HTR-8/SVneo (cell line): ENCODE data around the gene RABIF.
"Not testable (repeated sequence)": the region's sequence is repeated elsewhere in the genome, so short reads cannot be mapped to it uniquely, and the experiment has no call there.

Source experiments
- DNase-seq: peaks from one replicate; pipeline ENCODE4 v3.0.0; 2011; ENCODE audit warnings: low spot score, mixed read lengths; ENCODE audit not compliant: insufficient read length
- FAIRE-seq: peaks from 2 replicates; lab custom pipeline; 2011; peaks lifted over from hg19 to GRCh38; lab: Jason Lieb, UNC

RABIF gene

DNA sequence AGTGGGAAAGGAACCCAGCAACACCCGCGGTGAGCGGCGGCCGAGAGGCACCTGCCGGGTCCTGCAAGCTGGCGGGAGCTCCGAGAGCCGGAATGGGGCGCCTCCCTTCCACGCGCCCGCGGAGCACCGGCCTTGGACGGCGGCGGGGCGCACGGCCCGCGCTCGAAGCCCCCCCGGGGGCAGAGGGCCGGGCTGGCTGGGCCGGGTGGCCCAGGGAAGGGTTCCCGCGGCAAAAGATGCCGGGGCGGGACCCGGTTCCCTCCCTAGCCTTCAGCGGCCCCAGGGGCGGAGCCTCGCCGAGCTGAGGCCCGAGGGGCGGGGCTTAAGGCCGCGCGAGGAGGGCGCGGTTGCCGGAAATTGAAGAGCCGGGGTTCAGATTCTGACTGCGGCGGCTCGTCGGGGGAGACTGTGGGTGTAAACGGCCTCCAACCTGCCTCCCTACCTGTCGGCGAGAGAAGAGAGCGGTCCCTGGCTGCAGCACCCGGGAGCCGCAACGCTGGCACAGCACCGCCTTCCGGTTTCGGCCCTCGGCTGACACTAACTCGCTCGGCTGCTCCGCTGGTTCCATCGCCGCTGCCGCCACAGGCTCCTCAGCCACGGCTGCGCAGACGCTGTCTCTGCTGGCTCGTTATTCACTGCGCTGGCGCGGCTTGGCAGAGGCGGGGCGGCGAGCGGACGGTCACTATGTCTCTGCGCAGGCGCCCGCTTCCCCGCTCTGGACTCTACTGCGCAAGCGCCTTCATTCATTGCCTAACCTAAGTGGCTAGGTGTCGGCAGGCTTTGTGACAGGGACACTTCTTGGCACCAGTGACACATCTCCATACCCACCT is at the start of gene RABIF:
Gene RABIF, minus strand, starts transcription at position 619 of the 830 bp plus-strand sequence. Its CDS starts 51 bp downstream, at position 568.
- FAIRE-seq, result peak; percentile 90
- DNase-seq, result peak; percentile 98

DNA sequence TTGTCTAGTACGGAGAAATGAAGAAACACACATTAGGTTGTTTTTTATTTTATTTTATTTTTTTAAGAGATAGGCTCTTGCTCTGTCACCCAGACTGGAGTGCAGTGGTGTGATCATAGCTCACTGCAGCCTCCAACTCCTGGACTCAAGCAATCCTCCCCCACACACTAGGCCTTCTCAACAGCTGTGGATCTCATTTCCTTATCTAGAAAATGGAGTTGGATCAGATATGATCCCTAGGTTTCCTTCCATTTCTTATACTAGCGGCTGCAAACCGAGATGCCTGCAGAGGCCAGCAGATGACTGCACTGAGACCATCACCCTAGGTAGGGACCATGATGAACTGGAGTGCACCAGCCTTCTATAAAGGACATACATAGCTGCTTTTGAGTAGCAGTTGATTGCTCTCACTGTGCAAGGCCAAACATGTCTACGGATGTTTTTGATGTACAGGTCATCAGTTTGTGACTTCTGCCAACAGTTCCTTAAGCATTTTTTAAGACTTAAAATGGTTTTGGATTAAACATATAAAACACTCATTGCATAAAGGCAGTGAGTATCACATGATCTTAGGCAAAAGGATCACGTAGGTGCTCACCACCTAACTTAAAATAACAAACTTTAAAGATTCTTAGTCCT is 49.5 kb upstream of the RABIF start:
- no peak for FAIRE-seq

DNA sequence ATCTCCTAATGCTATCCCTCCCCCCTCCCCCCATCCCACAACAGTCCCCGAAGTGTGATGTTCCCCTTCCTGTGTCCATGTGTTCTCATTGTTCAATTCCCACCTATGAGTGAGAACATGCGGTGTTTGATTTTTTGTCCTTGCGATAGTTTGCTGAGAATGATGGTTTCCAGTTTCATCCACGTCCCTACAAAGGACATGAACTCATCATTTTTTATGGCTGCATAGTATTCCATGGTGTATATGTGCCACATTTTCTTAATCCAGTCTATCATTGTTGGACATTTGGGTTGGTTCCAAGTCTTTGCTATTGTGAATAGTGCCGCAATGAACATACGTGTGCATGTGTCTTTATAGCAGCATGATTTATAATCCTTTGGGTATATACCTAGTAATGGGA is 47.5 kb upstream of the RABIF start:
- not testable (repeated sequence) for DNase-seq, FAIRE-seq

More for the DNA sequence above, 49.5 kb upstream of the RABIF start:
- DNase-seq, result no peak

DNA sequence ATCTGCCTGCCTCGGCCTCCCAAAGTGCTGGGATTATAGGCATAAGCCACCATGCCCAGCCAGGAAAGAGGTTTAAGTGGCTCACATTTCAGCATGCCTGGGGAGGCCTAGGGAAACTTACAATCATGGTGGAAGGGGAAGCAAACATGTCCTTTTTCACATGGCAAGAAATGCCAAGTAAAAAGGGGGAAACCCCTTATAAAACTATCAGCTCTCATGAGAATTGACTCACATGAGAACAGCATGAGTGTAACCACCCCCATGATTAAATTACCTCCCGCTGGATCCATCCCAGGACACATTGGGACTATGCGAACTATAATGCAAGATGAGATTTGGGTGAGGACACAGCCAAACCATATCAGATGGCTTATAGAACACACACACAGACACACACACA is 46.9 kb upstream of the RABIF start:
- FAIRE-seq (no peak), DNase-seq (no peak)

DNA sequence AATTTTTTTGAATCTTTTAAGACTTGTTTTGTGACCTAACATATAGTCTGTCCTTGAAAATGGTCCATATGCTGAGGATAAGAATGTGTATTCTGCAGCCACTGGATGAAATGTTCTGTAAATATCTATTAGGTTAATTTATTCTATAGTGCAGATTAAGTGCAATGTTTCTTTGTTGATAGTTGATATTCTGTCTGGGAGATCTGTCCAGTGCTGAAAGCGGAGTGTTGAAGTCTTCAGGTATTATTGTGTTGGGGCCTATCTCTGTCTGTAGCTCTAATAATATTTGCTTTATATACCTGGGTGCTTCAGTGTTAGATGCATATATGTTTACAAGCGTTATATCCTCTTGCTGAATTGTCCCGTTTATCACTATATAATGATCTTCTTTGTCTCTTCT is 45.8 kb upstream of the RABIF start:
- DNase-seq (no peak), FAIRE-seq (no peak)

DNA sequence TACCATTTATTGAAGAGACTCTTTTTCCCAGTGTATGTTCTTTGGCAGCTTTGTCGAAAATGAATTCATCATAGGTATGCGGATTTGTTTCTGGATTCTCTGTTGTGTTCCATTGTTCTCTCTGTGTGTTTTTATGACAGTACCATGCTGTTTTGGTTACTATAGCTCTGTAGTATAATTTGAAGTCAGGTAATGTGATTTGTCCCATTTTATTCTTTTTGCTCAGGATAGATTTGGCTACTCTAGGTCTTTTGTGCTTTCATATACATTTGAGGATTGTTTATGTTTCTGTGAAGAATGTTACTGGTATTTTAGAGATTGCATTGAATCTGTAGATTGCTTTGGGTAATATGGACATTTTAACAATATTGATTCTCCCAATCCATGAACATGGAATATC is 43.5 kb upstream of the RABIF start:
- DNase-seq (no peak), FAIRE-seq (no peak)

DNA sequence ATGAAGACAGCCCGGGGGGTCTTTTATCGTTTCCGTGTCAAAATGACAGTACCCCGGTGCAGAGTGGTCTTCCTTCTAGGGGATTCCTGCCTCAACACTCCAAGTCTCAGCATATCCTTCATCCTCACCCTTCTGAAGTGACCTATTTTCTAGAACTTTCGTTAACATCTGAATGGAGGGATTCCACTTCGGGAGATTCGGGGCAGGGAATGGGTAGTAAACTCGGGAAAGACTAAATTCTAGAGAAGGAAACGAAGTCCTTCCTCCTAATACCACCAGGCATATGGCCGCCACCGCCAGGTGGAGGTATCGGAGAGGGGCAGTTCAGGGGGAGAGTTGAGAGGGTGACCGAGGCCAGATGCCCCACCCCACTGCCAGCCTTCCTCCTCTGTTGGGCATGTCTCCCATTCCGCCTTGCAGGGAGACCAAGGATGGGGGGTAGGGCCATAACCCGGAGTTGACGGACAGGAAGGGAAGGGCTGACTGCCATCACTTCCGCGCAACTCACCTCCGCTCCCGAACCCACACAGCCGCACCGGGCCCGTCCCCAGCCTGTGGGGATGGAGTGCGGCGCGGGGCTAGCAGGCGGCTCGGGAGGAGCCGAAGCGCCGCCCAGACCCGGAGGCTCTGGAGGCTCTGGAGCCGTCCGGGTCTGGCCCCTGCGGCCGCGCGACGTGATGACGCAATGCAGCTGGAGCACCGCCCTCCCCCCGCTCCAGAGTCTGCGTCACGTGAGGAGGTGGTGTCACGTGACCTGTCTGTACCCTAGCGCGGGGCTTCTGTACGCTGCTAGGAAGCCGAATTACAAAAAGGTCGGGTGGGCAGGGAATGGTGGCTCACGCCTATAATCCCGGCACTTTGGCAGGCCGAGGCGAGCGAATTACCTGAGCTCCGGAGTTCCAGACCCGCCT is 37.9 kb upstream of the RABIF start, which contains the start of gene KLHL12:
Gene KLHL12, minus strand, starts transcription at position 654 of the 911 bp plus-strand sequence. CDS start 2,072 bp downstream, outside the sequence.
- peak; percentile 97 for DNase-seq

DNA sequence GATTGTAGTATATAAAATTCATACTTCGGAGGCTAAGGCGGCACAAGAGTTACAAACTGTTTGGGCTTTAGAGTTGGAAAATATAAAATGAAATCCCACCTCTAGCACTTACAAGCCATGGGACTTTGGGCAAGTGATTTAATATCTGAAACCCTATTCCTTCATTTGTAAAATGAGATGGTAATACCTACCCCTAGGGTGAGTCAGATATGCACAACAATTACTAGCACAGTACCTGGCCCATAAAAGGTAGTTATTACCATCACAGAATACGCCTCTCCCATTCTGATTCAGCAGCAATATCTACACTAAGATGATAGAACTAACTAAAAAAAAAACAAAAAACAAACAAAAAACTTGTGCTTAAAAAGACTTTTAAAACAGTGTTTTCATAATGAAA is 34.6 kb upstream of the RABIF start:
- no peak for FAIRE-seq
- DNase-seq, result no peak

More for the DNA sequence above, 37.9 kb upstream of the RABIF start, which contains the start of gene KLHL12:
- FAIRE-seq, result peak; percentile 93

DNA sequence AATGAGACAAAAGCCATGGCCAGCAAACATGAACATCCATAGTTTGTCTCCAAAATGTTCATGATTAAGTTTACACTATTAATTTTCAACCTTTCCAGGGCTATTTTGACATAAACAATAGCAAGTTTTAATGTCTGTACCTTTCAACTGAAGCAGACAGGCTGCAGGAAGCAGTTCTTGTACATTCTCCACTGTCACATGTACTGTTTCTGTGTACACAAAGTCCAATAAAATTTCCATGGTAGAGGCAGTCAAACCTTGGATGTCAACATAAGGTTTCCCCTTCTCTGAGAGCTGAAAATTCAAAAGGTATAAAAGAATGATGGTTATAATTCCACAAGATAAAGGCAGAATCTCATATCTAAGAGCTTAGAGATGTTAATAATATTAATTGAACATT is 30.7 kb upstream of the RABIF start:
- FAIRE-seq, result no peak
- DNase-seq, result no peak

DNA sequence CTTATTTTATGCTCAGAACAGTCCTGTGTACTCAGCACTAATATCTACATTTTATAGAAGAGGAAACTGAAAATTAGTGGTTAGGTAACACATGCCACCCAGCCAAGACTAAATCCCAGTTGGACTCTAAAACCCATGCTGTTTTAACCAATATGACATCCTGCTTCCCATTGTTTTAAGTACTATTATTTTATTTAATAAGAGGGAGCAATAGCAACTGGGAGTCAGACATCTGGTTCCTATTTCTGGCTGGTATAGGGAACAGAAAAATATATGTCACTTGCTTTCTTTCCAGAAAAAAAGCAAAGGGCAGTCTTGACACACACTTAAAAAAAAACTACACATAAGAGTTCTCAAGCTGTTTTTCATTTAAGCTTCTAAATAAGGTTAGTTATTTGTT is 26.2 kb upstream of the RABIF start:
- DNase-seq, result no peak
- FAIRE-seq, result no peak

DNA sequence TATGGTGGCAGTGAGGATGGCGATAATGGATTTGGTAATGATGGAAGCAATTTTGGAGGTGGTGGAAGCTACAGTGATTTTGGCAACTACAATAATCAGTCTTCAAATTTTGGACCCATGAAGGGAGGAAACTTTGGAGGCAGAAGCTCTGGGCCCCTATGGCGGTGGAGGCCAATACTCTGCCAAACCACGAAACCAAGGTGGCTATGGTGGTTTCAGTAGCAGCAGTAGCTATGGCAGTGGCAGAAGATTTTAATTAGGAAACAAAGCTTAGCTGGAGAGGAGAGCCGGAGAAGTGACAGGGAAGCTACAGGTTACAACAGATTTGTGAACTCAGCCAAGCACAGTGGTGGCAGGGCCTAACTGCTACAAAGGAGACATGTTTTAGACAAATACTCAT is 23.5 kb upstream of the RABIF start:
- not testable (repeated sequence) for DNase-seq, FAIRE-seq

DNA sequence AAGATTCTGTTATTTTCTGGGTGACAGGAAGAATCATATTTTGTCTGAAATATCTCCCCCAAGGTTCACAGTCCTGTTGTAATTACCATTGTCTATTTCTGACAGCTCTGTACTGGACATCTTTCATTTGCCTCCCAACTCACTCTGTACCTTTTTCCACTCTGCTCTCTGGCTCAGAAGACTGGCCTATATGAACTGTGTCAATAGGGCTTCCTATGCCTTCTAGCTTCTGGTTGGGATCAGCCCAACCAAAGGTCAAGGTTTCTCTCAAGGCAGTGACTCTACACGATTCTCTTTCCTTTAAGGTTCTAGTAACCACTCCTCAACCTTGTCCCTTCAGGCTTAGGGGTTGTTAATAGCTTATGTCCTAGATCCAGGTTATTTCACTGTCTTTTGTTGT is 20.5 kb upstream of the RABIF start:
- no peak for DNase-seq
- no peak for FAIRE-seq

DNA sequence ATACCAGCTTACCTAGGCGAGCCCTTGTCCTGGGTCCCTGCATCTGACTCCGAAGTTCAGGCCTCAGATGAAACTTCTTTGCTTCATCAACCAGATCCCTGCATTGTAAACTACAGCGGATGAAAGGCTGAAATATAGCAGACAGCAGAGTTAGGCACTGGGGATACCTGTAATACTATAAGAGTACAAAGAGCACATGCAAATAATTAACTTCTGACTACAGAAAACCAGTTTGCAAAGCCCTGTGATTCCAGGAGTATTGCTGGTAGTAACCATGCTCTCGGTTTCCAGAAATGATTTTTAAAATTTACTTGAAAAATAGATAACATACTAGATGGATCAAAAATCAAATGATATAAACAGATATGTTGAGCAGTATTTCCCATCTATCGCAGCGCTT is 20.0 kb upstream of the RABIF start:
- DNase-seq, result no peak
- no peak for FAIRE-seq

DNA sequence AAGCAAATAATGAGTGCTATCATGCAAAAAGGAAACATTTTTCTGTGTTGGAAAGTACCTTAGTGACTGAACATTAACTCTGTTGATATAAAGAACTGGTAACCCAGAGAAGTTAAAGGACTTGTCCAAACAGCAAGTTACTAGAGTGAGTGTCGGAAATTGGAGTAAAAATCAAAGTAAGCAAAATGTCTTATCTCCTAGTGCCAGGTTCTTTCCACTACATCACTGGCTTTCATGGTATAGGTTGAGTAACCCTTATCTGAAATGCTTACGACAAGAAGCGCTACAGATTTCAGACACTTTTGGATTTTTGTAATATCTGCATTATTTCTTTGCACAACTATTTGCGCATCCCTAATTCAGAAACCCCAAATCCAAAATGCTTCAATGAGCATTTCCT is 16.4 kb upstream of the RABIF start:
- FAIRE-seq (no peak), DNase-seq (no peak)

DNA sequence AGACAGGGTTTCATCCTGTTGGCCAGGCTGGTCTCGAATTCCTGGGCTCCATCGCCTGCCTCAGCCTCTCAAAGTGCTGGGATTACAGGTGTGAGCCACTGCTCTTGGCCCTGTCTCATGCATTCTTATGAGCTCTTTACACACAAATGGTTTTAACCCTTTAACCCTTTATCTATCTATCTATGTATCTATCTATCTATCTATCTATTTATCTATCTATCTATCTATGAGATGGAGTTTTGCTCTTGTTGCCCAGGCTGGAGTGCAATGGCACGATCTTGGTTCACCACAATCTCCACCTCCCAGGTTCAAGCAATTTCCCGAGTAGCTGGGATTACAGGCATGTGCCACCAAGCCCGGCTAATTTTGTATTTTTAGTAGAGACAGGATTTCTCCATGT is 14.9 kb upstream of the RABIF start:
- not testable (repeated sequence) for DNase-seq, FAIRE-seq

DNA sequence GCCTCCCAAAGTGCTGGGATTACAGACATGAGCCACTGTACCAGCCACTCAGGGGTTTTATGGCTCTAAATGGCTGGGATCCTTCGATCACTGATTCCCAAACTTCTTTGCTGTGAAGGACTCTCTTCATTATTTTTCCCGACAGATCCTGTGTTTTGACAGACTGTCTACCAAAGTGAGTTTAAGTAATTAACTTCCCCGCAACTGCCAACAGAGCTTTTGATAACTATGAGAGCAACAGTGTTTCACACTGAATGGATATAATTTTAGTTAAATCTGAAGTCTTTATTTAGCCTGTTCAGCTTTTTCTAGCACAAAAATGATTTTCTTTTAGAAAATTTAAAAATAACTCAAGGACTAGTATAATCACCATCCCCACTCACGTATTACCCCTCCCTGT is 12.6 kb upstream of the RABIF start:
- DNase-seq (no peak), FAIRE-seq (no peak)

DNA sequence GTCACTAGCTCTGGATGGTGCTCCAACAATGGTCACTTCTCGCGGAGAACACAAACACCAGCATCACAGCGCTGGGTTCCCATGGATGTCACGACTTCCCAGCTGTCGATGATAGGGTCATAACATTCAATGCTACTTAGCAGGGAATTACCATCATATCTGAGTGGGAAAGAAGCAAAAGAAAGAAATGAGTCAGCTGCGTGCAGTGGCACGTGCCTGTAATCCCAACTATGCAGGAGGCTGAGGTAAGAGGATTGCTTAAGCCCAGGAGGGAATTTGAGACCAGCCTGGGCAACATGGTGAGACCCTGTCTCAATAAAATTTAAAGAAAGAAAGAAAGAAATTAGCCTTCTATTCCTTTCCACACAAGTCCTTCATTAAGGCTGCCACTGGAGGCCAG is 3.6 kb upstream of the RABIF start:
- DNase-seq (no peak), FAIRE-seq (no peak)

DNA sequence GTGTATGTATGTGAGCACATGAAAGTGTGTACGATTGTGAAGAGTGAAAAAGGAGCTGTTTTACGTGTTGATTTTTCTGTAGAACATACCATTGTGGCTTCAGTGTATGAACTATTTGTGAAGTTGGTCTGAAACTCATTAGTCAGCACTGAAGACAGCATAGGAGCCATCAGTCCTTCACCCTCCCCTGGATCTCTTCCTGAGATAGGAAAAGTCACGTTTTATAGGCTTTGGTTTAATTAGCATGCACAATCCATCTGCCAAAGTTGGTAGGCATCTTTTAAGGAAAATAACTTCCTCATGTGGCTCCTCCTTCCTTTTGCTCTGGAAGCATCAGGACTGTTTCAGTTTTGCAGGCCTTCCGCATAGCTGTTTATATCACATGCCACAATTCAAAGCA is 1.4 kb upstream of the RABIF start:
- FAIRE-seq (no peak), DNase-seq (no peak)

DNA sequence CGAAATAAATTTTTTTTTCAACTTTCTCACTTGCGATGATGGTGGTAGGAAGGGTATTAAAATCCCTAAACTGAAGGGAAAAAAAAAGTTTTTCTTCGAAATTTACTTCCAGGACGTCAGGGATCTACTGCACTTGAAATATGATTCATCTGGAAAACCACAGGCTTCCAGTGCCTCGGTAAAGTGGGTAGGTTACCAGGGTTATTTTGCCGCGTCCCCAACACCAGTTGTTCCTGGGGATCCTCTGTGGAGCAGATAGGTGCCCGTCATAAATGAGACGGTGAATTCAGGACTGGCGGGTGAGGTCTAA is 773 bp downstream of the RABIF start:
- FAIRE-seq (no peak), DNase-seq (no peak)

DNA sequence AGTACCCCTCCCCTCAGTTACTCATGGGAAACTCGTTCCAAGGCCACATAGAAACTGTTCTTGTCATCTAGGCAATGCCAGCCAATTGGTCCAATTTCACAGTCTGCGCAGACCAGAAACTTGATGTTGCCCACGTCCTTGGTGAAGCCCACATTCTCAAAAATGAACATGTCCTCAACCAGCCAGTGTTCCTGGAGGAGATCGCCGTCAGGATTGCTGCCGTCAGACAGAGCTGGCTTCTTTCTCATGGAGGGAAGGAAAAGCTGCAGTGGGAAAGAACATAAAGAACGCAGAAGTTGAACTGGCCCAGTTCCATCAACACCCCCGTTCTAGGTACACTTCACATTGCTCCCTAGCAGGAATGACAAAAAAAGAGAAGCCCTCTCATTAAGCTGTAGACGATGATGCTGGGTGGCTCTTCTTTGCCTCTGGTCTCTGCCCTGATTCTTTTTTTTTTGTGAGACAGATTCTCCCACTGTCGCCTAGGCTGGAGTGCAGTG is 7.9 kb downstream of the RABIF start:
- FAIRE-seq (no peak), DNase-seq (no peak)
